OCI-LY3 (cell line): Measurements from ENCODE around the gene TGFB1.

Source experiments
- H2AFZ ChIP-seq: fragments of 200-600, 300-600 bp; shearing (Covaris generic); 2 replicates; pipeline ENCODE4 v1.6.0; 2014; ENCODE audit warnings: antibody characterized with exemption, low read depth, low read length
- H3K27ac ChIP-seq: fragments of 200-600, 300-600 bp; sonication (generic); 2 replicates; pipeline ENCODE4 v1.5.1; 2014; ENCODE audit warnings: mild to moderate bottlenecking, low read length, moderate library complexity, mixed read lengths
- H3K27me3 ChIP-seq: fragments of 200-600, 300-600 bp; sonication (generic); 2 replicates; pipeline ENCODE4 v1.6.1; 2014; ENCODE audit warnings: low read depth, low read length, mixed read lengths
- H3K36me3 ChIP-seq: fragments of 200-600, 300-600 bp; sonication (generic); replicated peaks from 2 replicates; pipeline ENCODE3; 2014; ENCODE audit warnings: low read depth, low read length, mixed read lengths
- H3K4me1 ChIP-seq: fragments of 300-600, 200-600 bp; sonication (generic); 2 replicates; pipeline ENCODE4 v1.6.1; 2014; ENCODE audit warnings: low read length, mixed read lengths
- H3K4me2 ChIP-seq: fragments of 200-600, 300-600 bp; sonication (generic); 2 replicates; pipeline ENCODE4 v1.6.1; 2014; ENCODE audit warnings: low read length, mixed read lengths
- H3K4me3 ChIP-seq: fragments of 300-600, 200-600 bp; sonication (generic); 2 replicates; pipeline ENCODE4 v1.5.1; 2014; ENCODE audit warnings: antibody characterized with exemption, mild to moderate bottlenecking, low read length, moderate library complexity
- H3K79me2 ChIP-seq: fragments of 300-600, 200-600 bp; shearing (Covaris generic); 2 replicates; pipeline ENCODE4 v1.6.1; 2014; ENCODE audit warnings: mild to moderate bottlenecking, low read length, mixed read lengths
- H3K9ac ChIP-seq: fragments of 300-600, 200-600 bp; shearing (Covaris generic); 2 replicates; pipeline ENCODE4 v1.6.0; 2014; ENCODE audit warnings: mild to moderate bottlenecking, low read length, moderate library complexity
- H3K9me3 ChIP-seq: fragments of 200-600, 300-600 bp; shearing (Covaris generic); 2 replicates; pipeline ENCODE4 v1.6.1; 2014; ENCODE audit warnings: low read length, mixed read lengths; ENCODE audit not compliant: insufficient read depth
- H4K20me1 ChIP-seq: fragments of 200-600, 300-600 bp; sonication (generic); 2 replicates; pipeline ENCODE4 v1.6.1; 2016; ENCODE audit warnings: low read length, mixed read lengths; ENCODE audit not compliant: insufficient read depth
- EZH2phosphoT487 ChIP-seq: fragments of 200-600 bp; shearing (Covaris generic); IDR thresholded peaks from 2 replicates; pipeline ENCODE4 v1.6.1; 2018; ENCODE audit warnings: antibody characterized with exemption, mixed run types, low read depth
- TF ChIP-seq, protein P1 (sequence below): fragments of 200-600, 300-600 bp; sonication (generic); IDR thresholded peaks from 2 replicates; pipeline ENCODE4 v1.5.1; 2014; ENCODE audit warnings: antibody characterized with exemption, low read length, low read depth

Gene TGFB1

GRCh38 chr19:41395355-41395754 is 41.6 kb upstream of the TGFB1 start:
- Histone ChIP-seq H3K79me2 (peaks cover 58% of the 10 kb centered on the region), H3K36me3 (peaks cover 24% of the 10 kb centered on the region), H3K27ac (no peak overlapping the region)

GRCh38 chr19:41392775-41393174 is 39.1 kb upstream of the TGFB1 start:
- H3K9me3 ChIP-seq: no peaks in the 10 kb centered on the region
- peaks cover 41% of the 10 kb centered on the region for H3K79me2 ChIP-seq
- no peak overlapping the region for H3K4me3 ChIP-seq
- H4K20me1 ChIP-seq: no peaks in the 10 kb centered on the region
- no peak overlapping the region for H3K9ac ChIP-seq
- H3K4me2 ChIP-seq: no peak overlapping the region
- H3K27ac ChIP-seq: no peak overlapping the region
- H2AFZ ChIP-seq: no peak overlapping the region
- TF ChIP-seq, protein P1, sequence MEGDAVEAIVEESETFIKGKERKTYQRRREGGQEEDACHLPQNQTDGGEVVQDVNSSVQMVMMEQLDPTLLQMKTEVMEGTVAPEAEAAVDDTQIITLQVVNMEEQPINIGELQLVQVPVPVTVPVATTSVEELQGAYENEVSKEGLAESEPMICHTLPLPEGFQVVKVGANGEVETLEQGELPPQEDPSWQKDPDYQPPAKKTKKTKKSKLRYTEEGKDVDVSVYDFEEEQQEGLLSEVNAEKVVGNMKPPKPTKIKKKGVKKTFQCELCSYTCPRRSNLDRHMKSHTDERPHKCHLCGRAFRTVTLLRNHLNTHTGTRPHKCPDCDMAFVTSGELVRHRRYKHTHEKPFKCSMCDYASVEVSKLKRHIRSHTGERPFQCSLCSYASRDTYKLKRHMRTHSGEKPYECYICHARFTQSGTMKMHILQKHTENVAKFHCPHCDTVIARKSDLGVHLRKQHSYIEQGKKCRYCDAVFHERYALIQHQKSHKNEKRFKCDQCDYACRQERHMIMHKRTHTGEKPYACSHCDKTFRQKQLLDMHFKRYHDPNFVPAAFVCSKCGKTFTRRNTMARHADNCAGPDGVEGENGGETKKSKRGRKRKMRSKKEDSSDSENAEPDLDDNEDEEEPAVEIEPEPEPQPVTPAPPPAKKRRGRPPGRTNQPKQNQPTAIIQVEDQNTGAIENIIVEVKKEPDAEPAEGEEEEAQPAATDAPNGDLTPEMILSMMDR: no peak
- no peak for TF ChIP-seq EZH2phosphoT487
- peaks cover 16% of the 10 kb centered on the region for H3K4me1 ChIP-seq
- peaks cover 34% of the 10 kb centered on the region for H3K36me3 ChIP-seq
- no peaks in the 10 kb centered on the region for H3K27me3 ChIP-seq

More at GRCh38 chr19:41395355-41395754, 41.6 kb upstream of the TGFB1 start:
- Histone ChIP-seq H2AFZ (no peak overlapping the region), H3K4me1 (peaks cover 26% of the 10 kb centered on the region), H4K20me1 (no peaks in the 10 kb centered on the region), H3K4me2 (peak overlapping the region; percentile 80; the same call in 1 of the 2 replicates), H3K9ac (no peak overlapping the region; the same call in 1 of the 2 replicates), H3K4me3 (peak overlapping the region; percentile 84; the same call in 1 of the 2 replicates), H3K9me3 (no peaks in the 10 kb centered on the region), H3K27me3 (no peaks in the 10 kb centered on the region)
- TF ChIP-seq, protein P1: no peak
- no peak for TF ChIP-seq EZH2phosphoT487

DNA sequence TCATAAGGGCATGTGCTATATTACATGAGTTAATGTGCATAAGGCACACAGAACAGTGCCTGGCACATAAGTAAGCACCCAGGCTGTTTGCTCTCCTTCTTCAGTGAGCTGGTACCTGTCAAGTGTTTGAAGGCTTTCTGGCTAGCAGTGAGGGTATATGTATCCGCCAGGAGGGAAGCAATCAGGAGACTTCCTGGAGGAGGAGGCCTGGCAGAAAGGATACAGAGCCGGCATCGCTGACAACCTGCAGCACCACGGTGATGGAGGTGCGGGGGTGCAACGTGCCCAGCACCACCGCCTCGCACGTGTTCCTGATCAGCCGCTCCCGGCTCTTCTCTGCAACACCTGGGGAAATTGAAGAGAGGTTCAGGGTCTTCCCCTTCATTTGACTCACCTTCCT is 37.9 kb upstream of the TGFB1 start:
- H3K9me3 ChIP-seq: no peaks in the 10 kb centered on the region
- H3K4me2 ChIP-seq: no peak overlapping the region
- no peaks in the 10 kb centered on the region for H4K20me1 ChIP-seq
- no peak overlapping the region for H3K4me3 ChIP-seq
- H3K4me1 ChIP-seq: peaks cover 16% of the 10 kb centered on the region
- H3K9ac ChIP-seq: no peak overlapping the region
- no peak for TF ChIP-seq EZH2phosphoT487
- TF ChIP-seq, protein P1: no peak
- H3K79me2 ChIP-seq: peaks cover 34% of the 10 kb centered on the region
- H3K36me3 ChIP-seq: peaks cover 42% of the 10 kb centered on the region
- H2AFZ ChIP-seq: no peak overlapping the region
- no peaks in the 10 kb centered on the region for H3K27me3 ChIP-seq
- no peak overlapping the region for H3K27ac ChIP-seq

DNA sequence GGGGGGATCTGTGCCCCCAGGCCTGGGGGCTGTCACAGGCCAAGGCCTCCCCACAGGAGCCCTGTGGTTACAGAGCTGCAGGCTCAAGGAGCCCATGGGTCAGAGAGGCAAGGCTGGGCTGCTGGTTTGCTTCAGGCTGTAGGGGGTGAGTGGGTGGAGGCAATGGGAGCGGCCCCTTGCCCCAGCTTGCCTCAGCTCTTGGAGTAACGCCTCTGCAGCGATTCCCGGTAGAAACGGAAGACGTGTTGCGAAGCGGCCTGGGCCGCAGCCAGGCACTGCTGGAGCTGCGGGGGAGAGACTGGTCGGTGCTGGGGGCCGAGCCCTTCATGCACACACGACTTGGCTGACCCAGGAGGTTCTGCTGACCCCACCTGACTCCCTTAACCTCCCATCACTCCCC is 32.7 kb upstream of the TGFB1 start:
- TF ChIP-seq EZH2phosphoT487: no peak
- TF ChIP-seq, protein P1: no peak
- H2AFZ ChIP-seq: no peak overlapping the region
- H3K36me3 ChIP-seq: peaks cover 42% of the 10 kb centered on the region
- H3K4me2 ChIP-seq: no peak overlapping the region
- H3K27me3 ChIP-seq: no peaks in the 10 kb centered on the region
- H3K9ac ChIP-seq: no peak overlapping the region
- H3K4me1 ChIP-seq: no peaks in the 10 kb centered on the region
- no peak overlapping the region for H3K4me3 ChIP-seq
- no peaks in the 10 kb centered on the region for H3K79me2 ChIP-seq
- H3K9me3 ChIP-seq: no peaks in the 10 kb centered on the region
- no peaks in the 10 kb centered on the region for H4K20me1 ChIP-seq
- H3K27ac ChIP-seq: no peak overlapping the region
